ENCODE measurements around the gene DRGX.

The DRGX gene

DNA sequence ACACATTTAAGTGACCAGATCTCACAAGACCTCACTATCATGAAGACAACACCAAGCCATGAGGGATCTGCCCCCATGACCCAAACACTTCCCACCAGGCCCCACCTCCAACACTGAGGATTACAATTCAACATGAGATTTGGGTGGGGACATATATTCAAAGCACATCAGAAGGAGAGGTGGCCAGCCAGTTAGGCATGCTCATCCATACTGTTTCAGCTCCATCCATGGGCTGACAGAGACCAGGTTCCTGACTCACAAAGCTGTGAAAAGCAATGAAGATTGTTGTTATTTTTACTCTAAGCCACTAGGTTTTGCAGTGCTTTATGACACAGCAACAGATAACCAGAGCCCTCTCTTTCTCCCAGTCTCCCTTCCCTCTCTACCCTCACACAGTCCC lies 60.9 kb downstream of the DRGX start:
- no peak for DNase-seq

DNA sequence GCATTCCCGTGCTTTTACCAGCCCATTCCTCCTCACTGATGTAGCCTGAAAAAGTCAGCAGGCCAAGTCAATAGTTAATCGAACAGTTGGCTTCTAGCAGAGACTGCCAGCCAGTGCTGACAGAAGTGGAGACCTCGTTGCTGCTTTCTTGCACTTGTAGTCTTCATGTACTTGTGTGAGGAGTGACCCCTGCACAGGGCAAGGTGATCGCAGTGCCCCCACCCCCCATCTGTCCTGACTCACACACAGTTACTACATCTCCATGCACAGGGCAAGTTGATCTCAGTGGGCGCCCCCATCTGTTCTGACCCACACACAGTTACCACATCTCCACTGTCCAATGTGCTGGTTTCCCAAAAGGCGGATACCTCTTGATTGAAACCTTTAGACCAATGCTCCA lies 62.7 kb downstream of the DRGX start:
- DNase-seq: no peak

DNA sequence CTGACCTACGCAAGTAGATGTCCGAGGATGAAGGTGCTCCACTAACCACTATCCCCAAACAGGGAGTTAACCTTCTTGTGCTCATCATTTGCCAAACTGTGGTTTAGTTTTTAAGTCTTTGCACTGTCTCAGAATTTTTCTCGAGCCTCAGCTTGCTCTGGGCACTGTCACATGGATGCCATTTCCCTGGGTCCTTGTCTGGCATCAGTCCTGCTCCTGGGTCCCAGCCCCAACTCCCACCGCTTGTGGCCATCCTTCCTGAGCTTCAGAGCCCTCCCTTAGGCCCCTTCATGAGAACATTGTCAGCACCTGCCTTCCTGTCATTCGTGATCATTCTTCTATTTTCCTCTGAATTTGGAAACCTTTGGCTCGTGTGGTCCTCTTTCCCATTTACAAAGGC lies 63.1 kb downstream of the DRGX start:
- DNase-seq: no peak

DNA sequence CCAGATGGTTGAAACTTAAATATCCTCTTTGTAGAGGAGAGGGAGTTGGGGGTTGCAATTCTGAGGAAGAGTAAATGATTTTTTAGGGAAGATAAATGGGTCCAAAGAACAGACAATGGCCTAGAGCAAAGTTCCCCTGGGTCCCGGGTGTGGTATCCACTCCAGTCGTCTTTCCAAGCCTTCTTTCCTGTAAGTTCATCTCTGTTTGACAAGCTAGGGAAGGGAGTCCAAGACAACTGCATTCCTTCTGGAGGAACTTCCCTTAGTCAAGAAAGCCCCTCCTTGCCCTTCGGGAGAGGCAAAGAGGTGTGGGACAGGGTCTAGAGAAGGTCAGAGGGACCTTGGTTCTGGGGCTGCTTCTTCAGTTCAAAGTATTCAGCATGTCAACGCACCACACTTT lies 63.6 kb downstream of the DRGX start:
- no peak for DNase-seq

DNA sequence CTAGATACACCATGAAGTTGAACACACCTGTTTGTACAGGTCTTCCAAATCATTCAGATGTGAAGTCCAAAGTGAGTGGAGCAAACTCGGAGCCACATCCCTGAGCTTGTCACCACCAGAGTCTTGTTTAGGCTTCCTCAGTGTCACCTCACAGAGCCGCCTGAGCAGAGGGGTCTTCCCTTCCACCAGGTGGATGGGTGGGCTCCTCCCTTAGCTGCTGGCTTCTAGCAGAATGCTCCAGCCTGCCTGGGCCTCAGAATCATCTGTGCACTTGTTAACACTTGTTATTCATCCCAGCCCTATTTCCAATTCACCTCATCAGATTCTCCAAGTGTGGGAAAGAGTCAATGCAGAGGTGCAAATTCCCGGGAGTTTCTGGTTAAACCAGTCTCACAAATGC lies 64.5 kb downstream of the DRGX start:
- no peak for DNase-seq

DNA sequence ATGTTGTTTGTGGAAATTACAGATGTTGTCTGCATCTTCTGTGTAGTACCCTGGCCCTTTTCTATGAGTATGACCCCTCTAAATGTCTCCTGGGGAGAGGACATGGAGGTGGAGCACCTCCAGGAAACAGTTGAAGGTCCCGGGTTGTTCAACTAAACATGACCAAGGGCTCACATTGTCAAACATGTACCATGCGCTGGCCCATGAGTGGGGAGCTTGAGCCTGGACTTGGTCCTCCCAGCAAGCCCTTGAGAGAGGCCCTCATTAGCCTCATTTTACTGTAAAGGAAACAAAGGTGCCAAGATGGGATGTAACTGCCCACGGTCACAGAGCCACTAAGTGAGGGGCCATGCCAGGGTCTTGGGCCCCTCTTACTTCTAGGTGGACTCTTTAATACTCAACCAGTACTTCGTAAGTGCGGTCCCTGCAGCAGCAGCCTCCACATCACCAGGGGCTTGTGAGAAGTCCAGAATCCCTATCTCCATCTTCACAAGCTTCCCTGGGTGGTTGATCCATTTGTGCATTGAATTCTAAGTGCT lies 65.7 kb downstream of the DRGX start:
- no peak for DNase-seq

DNA sequence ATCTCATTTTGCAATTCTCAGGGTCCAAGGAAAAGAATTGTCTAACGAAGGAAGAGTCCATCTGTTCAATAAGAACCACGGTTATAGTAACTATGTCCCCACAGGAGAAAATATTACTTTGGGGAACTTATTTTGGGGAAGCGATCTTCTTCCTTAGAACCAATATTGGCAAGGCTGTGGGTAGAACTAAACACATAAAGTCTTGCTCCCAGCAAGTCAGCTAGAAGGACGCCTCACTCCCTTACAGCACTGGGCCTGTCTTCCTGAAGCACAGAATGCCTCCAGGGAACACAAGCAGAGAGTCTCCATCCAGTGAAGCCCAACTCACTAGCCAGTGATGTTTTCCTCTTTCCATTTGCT lies 66.8 kb downstream of the DRGX start:
- DNase-seq: no peak

DNA sequence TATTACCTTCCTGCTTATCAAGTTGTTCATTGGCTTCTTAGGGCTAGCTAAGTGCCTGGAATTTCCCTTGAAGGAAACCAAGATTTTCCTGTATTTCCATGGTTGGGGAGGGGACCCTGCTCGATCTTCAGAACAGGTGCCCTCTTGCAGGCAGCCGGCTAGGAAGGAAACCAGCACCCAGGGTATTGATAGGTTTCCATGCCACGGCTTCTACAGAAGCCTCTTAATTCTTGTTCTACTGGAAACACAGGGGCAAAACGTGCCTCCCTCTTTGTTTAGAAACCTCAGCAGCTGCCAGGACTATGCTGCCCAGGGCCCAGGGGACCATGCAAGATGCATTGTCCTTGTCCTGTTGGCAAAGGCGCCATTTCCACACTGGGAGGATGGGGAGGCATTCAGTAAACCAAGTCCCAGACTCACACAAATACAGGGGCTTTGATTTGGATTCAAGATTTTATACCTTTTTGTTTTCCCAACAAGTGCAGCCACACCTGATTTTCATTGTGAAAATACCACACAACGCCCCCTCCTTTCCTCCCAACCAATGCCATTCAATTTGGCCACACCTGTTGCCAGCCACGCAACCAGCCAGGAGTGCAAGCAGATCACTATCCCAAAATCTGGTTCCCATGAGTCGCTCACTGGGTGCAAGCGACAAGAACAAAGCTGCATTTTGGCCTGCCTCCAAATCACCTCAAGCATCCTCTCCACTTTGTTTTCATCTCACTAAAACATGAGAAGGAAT lies 67.3 kb downstream of the DRGX start:
- DNase-seq: no peak

DNA sequence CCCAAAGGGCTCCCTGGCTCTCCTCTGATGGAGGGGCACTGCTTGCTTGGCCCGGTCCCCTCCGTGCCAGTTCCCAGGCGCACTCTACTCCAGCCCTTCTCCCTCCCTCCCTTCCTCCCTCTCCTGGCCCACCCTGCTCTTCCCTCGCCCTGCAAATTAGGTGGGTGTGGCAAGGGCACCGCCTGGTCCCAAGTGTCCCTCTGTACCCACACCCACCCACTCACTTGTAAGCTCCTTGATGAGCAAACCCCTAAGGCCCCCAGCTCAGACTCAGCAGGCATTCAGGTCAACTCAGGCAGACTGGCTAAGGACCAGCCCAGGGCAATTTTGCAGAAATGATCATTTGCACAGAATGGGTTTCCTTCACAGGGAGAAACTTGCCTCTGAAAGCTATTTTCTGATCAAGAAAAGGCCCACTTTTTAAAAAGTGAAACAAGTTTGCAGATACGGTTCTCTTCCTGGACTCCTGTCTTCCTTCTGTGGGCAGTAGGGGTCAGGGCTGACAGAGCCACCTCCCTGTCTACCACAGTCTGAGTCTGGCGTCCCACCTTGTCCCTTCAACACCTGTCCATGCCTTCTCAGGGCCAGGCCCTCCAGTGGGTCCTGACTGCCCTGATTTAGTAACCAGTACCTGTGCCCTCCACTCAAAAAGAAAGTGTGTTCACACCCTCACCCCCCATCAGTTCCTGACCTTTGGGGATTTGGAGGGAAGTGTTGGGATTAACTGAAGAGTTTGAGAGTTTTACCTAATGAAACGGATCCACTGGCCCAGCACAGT lies 68.7 kb downstream of the DRGX start:
- DNase-seq: no peak

DNA sequence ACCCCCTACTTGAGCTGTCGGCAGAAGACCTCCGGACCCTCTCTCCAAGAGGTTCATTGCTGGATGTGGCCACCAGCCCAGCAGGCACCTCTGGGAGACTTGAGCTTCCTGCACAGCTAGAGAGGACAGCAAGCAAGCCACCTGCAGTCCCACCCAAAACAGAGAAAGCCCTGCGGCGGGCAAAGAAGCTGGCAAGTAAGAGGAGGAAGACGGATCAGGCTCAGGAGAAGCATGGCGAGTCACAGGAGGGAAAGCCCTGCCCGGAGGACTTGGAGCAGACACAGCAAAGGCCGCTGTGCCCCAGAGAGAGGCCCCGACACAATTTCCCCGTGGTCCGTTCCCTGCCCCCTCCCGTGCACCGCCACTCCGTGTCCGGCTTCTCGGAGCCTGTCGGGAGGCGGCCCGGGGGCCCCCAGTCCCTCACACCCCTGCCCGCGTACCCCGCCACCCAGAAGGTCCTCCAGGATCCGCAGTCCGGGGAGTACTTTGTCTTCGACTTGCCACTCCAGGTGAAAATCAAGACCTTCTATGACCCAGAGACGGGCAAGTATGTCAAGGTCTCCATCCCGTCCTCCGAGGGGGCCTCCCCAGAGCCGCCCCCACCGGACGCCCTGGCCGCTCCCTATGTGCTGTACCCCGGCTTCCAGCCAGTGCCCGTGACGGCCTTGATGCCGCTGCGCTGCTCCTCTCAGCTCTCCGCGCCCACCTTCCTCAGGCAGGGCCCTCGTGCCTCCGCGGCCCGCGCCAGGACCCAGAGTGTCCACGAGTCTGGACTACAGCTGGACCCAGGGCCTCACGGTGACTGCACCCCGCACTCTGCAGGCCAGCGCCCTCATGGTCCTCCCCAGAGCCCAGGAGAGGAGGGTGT lies 69.7 kb downstream of the DRGX start:
- DNase-seq: no peak

DNA sequence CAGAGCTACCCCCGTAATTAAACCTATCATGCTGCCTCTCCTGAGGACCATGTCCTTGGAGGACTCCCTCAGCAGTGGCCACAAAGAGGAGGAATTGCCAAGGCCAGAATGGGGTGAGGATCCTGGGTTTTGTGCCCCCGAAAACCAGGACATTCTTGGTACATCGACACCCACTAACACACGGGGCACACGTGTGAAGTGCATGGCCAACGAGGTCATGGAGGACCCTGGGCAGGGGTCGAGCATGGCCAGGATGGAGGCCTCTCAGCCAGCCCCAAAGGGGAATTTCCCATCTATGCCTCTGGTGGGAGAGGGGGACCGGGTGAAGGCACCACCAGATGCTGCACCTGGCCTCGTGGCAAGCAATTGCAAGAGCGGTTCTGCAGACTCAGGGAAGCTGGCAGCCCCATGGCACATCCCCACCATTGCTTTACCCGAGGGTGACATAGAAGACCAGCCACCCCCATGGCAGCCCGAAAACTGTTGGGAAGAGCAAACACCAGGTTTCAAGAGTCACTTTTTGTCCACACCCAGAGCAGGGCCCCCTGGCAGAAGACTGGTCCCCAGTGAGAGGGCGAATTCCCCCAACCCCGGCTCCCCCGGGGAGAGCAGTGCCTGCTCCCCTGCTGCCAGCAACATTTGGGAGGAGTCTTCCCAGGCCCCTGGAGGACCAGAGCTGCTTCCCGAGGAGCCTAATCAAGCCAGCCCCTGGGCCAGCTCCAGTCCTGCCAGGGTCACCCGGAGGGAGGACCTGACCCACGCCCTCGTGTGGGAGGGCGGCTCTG lies 70.6 kb downstream of the DRGX start:
- DNase-seq: no peak

DNA sequence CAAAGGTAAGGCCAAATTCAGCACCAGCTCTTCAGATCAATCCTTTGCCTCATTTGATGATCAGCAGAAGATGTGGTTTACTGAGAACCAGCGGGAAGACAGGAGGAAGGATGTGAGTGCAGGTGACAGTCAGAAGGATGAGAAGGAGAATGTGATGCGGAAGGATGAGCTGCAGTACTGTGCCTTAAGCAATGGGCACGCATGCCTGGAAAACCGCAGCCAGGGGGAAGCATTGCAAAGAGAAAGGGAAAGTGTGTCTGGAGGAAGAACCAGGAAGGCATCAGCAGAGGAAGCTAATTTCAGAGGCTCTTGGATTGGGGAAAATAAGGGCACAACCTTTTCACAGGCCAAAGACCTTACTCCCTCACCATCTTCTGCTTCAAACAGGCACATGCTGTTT lies 71.2 kb downstream of the DRGX start:
- DNase-seq: no peak

DNA sequence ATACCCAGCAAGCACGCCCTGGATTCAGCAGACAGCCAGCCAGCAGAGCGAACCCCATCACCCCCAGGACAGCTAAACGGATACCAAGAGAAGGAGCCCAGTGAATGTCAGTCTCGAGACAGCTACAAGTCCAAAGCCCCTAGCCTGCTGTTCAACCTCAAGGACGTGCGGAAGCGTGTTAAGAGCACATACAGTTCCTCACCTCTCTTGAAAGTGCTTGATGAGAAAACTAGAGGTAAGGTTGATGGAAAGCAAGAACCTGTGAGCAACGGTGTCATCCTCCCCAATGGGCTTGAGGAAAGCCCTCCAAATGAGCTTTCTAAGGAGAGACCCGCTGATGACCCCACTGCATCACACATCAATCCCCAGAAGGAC lies 72.0 kb downstream of the DRGX start:
- DNase-seq: no peak

DNA sequence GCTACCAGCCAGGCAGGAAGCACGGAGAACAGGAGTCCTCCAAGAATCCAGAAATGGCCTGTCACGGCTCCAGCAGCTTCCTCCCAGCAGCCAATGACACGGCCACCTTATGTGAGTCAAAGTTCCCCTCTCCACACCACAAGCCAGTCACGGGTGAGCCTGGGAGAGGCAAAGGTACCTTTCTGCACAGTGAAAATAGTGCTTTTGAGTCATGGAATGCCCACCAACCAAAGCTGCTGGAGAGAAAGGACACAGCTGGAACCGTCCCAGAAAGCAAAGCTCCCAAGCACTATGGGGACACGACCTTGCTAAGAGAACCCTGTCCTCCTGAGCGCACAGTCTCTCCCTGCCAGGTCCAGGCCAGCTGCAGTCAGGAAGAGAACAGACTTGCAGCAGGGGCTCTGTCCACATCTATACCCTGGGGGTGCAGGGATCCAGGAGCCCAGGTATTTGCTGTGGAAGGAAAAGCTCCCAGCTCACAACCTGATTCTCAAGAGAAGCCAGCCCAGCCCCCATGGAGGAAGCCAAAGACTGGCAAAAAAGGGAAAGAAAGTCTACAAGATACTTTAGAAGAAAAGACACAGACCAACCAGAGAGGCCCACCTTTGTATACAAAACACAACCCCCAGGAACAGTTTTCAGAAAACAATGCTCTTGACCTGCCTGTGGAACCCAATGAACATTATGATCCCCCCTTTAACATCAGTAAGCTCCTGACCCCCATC lies 72.6 kb downstream of the DRGX start:
- no peak for DNase-seq

DNA sequence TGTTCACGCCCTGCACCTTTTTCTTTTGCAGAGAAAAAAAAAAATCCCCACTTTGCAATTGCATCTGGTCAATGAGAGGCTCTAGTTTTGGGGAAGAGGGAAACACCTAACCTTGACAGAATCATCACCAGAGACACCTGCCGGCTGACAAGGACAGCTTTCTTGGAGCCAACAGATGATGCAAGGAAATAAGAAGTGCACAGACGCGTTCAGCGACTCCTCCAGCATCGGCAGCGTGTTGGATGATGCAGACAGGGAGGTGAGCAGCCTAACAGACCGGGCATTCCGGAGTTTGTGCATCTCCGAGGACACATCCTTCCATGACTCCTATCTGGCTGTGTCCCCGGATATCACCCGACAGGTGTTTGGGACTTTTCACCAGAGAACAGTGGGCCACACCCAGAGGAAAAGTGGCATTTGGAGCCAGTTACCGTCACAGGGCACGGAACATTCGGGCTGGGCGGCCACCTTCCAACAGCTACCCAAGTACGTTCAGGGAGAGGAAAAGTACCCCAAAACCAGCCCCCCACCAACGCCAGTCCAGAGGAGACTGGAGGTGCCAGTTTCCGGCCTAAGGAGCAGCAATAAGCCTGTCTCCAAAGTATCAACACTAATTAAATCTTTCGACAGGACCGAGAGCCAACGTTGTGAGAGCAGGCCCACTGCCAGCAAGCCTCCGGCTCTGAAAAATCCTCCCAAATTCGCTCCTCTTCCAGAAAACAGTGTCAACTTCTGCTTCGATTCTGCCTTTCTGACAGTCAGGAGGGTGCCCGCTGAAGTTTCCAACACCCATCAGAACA lies 73.3 kb downstream of the DRGX start:
- DNase-seq: no peak

DNA sequence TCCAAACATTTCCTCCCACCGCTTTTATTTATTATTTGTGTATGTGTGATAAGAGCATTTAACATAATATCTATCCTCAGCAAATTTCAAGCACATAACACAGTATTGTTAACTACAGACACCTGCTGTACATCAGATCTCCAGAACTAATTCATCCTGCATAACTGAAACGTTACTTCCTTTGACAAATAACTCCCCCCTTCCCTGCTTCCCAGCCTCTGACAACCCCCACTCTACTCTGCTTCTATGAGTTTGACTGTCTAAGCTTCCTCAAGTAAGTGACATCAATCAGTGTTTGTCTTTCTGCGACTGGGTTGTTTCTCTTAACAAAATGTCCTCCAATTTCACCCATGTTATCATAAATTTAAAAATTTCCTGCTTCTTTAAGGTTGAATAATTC lies 74.9 kb downstream of the DRGX start:
- no peak for DNase-seq

DNA sequence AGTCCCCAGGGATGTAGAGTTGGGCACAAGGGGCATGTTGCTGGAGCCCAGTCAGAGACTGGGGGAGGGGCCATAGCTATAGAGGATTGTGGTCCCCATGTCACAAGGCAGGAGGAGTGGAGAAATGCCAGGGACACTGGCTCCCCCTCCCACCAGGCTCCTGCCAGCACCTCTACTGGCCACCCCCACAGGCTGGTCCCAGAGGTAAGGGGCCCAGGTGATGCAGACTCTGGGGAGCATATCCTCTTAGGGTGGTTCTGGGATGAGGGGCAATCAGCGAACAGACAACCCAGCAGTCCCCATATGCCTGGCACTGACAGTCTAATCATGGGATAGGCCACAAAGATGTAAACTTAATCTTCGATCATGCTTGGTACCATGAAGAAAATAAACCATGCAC lies 75.7 kb downstream of the DRGX start:
- no peak for DNase-seq

DNA sequence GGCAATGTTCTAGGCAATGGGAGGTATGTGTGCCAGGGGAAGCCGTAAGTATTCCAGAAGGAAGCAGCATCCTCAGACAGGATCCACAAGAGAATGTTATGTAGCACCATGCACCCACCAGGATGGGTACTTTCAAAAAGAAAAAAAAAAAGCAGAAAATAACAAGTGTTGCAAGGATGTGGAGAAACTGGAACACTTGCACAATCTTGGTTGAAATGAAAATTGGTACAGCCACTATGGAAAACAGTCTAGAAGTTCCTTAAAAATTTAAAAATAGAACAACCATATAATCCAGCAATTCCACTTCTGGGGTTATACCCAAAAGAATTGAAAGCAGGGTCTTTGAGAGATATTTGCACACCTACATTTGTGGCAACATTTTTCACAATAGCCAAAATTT lies 76.7 kb downstream of the DRGX start:
- DNase-seq: no peak

DNA sequence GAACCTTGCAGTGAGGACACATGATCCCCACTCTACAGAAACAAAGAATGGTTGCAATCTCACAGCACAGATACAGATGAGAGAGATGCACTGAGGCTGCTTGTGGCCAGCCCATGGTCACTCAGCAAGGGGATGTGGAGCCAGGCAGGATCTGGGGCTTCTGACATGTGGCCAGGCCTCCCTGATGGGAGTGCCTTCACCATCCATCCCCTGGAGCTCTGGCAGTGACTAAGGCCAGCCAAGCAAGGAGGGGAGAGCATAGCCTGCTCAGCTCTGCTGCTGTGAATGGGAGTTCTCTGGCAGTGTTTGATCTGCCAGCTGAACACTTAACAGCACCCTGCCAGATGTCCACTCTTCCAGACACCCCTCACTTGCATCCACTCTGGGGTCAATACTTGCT lies 77.1 kb downstream of the DRGX start:
- DNase-seq: no peak

DNA sequence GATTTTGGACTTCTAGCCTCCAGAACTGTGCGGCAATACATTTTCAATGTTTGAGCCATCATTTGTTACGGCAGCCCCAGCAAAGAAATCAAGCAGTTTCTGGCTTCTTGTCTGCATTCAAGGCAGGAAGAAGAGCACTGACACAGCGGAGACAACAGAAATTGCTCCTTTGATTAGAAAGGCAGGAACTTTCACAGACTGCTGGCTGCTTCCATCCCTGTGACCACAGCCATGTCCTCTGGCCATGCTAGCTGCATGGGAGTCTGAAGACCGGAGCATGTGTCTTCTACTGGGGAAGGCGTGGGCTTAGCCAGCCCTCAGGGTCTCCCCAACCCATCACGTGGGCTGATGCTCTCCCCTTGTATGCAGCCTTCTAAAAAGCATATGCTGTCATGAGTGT lies 77.9 kb downstream of the DRGX start:
- DNase-seq: no peak

DNA sequence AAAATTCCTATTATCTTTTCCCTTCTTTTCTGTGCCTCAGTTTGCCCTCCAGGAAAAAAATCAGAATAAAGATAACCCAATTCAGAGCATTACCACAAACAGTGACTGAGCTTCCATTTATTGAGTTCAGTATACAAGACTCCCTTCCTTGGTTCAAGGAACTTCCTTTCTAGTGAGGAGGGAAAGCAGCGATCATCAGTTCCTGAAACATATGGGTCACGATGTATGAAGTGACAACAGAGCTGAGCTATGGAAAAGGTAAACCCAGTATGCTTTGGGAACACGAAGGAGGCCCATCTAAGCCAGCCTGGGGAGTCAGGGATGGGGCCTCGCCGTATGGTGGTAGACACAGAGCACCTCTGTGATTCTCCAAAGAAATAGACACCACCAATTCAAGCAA lies 81.1 kb downstream of the DRGX start:
- no peak for DNase-seq

Measured in NCI-H524 (cell line).